Prostate gland (tissue), 2 donors: Measurements from ENCODE around the gene GFM1. TPM values are rescaled to one million over a fixed set of nuclear protein-coding genes. Genes with fewer than 3 reads are reported as not detected.

ENCODE experiments used
- DNase-seq: peaks from one replicate; pipeline ENCODE4 v3.0.0-alpha.2; 2019; ENCODE audit warnings: low spot score
- H3K27ac ChIP-seq, 2 donors: fragments of 200-600 bp; sonication (generic); 2 replicates each; pipeline ENCODE4 v1.5.1; 2017 to 2019
- H3K27me3 ChIP-seq: fragments of 200-600 bp; sonication (generic); replicated peaks from 2 replicates; pipeline ENCODE4 v1.5.1; 2019; ENCODE audit not compliant: insufficient read depth
- H3K36me3 ChIP-seq, 2 donors: fragments of 200-600 bp; sonication (generic); 1 replicate in 1 of 2; 2 replicates in 1 of 2; pipeline versions ENCODE4 v1.5.1 to v1.8.1; 2017 to 2019
- H3K4me1 ChIP-seq: fragments of 200-600 bp; sonication (generic); replicated peaks from 2 replicates; pipeline ENCODE4 v1.5.1; 2019
- H3K4me3 ChIP-seq, 2 donors: fragments of 200-600 bp; sonication (generic); 2 replicates each; pipeline ENCODE4 v1.5.1; 2017 to 2019
- H3K9me3 ChIP-seq: fragments of 200-600 bp; sonication (generic); 2 replicates; pipeline ENCODE4 v1.5.1; 2017
- CTCF ChIP-seq, 4 experiments: fragments of 200-600 bp in 2 of 4; fragments of 450-650 bp in 2 of 4; sonication (generic) in 2 of 4; IDR thresholded peaks; 1 replicate in 3 of 4; 2 replicates in 1 of 4; pipeline ENCODE4 v1.5.1; 2016 to 2019; ENCODE audit warnings: antibody characterized with exemption in 4 of 4, mild to moderate bottlenecking in 2 of 4, moderate library complexity in 2 of 4
- POLR2A ChIP-seq: fragments of 450-650 bp; IDR thresholded peaks from one replicate; pipeline ENCODE4 v1.6.1; 2016; ENCODE audit warnings: antibody characterized with exemption, mild to moderate bottlenecking
- POLR2AphosphoS5 ChIP-seq: sonication (generic); formaldehyde crosslinking; IDR thresholded peaks from one replicate; pipeline ENCODE4 v1.6.1; 2017; ENCODE audit warnings: antibody characterized with exemption
- WGBS: methylation state at CpG from one replicate; pipeline ENCODE4 v1.1.5; 2018; 5-methylcytosine and 5-hydroxymethylcytosine counted together
- intact Hi-C: fragments of 100-400 bp; cut with DNase I; formaldehyde crosslinking; loops from one replicate; pipeline ENCODE4 v1.14.2; 2022
- total RNA-seq, 2 donors: library from RNA; depleted of rRNA; stranded (reverse); fragments of >200 nt; gene quantifications; one replicate each; pipeline ENCODE4 v1.1.0, GENCODE V29; 2016

Gene GFM1
- total RNA-seq, 2 donors from 2014 or later = 54.1 to 68.9 TPM

GRCh38 chr3:158731486-158731885 is 87.2 kb downstream of the GFM1 start:
- 62% methylated on average over 14 of the region's 14 CpGs for WGBS
- Histone ChIP-seq H3K4me3 (peak overlapping the region; percentile 63 to 78), H3K9me3 (no peaks in the 10 kb centered on the region), H3K4me1 (peaks cover 7% of the 10 kb centered on the region), H3K36me3 (no peaks in the 10 kb centered on the region), H3K27ac (peak overlapping the region; percentile 85 to 86), H3K27me3 (no peaks in the 10 kb centered on the region)
- no peak for DNase-seq
- intact Hi-C loops = loop anchor here (5.0 kb wide), 1 partner anchor 41 kb away; no protein-coding TSS in a partner anchor
- no peak for TF ChIP-seq POLR2A
- no peak for TF ChIP-seq CTCF (IDR thresholded peaks at IDR 0.05)

- peaks cover 7% of the 10 kb centered on the region for H3K4me1 ChIP-seq
- TF ChIP-seq CTCF (IDR thresholded peaks at IDR 0.05) (peak in 1 of 4 experiments; percentile 10), POLR2AphosphoS5 (peak; percentile 38), POLR2A (peak; percentile 52)
- 1% methylated on average over 65 of the region's 101 CpGs for WGBS
- intact Hi-C loops = loop anchor here (5.0 kb wide), 1 partner anchor 40 kb away; no protein-coding TSS in a partner anchor
- H3K27ac ChIP-seq = peak within 1 kb of the TSS; percentile 85 to 86
- H3K36me3 ChIP-seq = no peaks in the 10 kb centered on the region
- DNase-seq = peak; percentile 61
- no peaks in the 10 kb centered on the region for H3K9me3 ChIP-seq
- H3K4me3 ChIP-seq = peak within 1 kb of the TSS; percentile 63 to 78
- H3K27me3 ChIP-seq = no peaks in the 10 kb centered on the region
Observed at GRCh38 chr3:158731938-158732855, 87.9 kb downstream of the GFM1 start, which contains the start of gene RARRES1. TSS of gene RARRES1 (minus strand) at chr3:158732457. CDS start at chr3:158732415, 42 bp downstream.

- H3K27ac ChIP-seq = peak overlapping the region; percentile 85 to 86
- TF ChIP-seq CTCF (IDR thresholded peaks at IDR 0.05) (no peak), POLR2AphosphoS5 (no peak), POLR2A (no peak)
- no peak for DNase-seq
- H3K27me3 ChIP-seq = no peaks in the 10 kb centered on the region
- peaks cover 7% of the 10 kb centered on the region for H3K4me1 ChIP-seq
- H3K4me3 ChIP-seq = peak overlapping the region; percentile 63 to 78
- intact Hi-C loops = loop anchor here (5.0 kb wide), 1 partner anchor 39 kb away; no protein-coding TSS in a partner anchor
- 24% methylated on average over 15 of the region's 15 CpGs for WGBS
- no peaks in the 10 kb centered on the region for H3K36me3 ChIP-seq
- H3K9me3 ChIP-seq = no peaks in the 10 kb centered on the region
Observed at GRCh38 chr3:158732856-158733200, 88.5 kb downstream of the GFM1 start.

- Histone ChIP-seq H3K4me3 (no peak overlapping the region), H3K27me3 (no peaks in the 10 kb centered on the region), H3K4me1 (peaks cover 7% of the 10 kb centered on the region), H3K27ac (peak overlapping the region; percentile 85 to 86), H3K36me3 (no peaks in the 10 kb centered on the region), H3K9me3 (no peaks in the 10 kb centered on the region)
- WGBS = 71% methylated on average over 3 of the region's 3 CpGs
- no peak for DNase-seq
- intact Hi-C loops = loop anchor here (5.0 kb wide), 1 partner anchor 39 kb away; no protein-coding TSS in a partner anchor
- TF ChIP-seq POLR2AphosphoS5 (no peak), CTCF (IDR thresholded peaks at IDR 0.05) (no peak), POLR2A (no peak)
Observed at GRCh38 chr3:158733656-158734055, 89.3 kb downstream of the GFM1 start.
